Thoracic aorta (tissue), 2 donors: ENCODE measurements around the gene RPL39L. TPM values are rescaled to one million over a fixed set of nuclear protein-coding genes. Genes with fewer than 3 reads are reported as not detected.

Experiments used
- ATAC-seq: fragments of 150-250 bp; one replicate; pipeline ENCODE4 v1.8.0; 2017; ENCODE audit warnings: low read depth; ENCODE audit not compliant: insufficient number of reproducible peaks, low FRiP score
- DNase-seq: peaks from one replicate; pipeline ENCODE4 v3.0.0-alpha.2; 2020; ENCODE audit warnings: low spot score
- H3K27ac ChIP-seq, 2 donors: fragments of 200-600 bp; sonication (generic); 1 replicate in 1 of 2; 2 replicates in 1 of 2; pipeline ENCODE4 v1.5.1; 2016; ENCODE audit warnings: mild to moderate bottlenecking in 2 of 2, moderate library complexity in 2 of 2
- H3K27me3 ChIP-seq: fragments of 200-600 bp; sonication (generic); replicated peaks from 2 replicates; pipeline ENCODE4 v1.6.0; 2016; ENCODE audit warnings: mild to moderate bottlenecking; ENCODE audit not compliant: insufficient read depth
- H3K36me3 ChIP-seq: fragments of 200-600 bp; sonication (generic); one replicate; pipeline ENCODE4 v1.5.1; 2016
- H3K4me1 ChIP-seq, 2 donors: fragments of 200-600 bp; sonication (generic); 1 replicate in 1 of 2; 2 replicates in 1 of 2; pipeline versions ENCODE4 v1.5.1 to v1.6.0; 2016; ENCODE audit warnings: low read depth in 2 of 2, mild to moderate bottlenecking in 1 of 2; ENCODE audit not compliant: control insufficient read depth in 1 of 2
- H3K4me3 ChIP-seq: fragments of 200-600 bp; sonication (generic); 2 replicates; pipeline ENCODE4 v1.5.1; 2016; ENCODE audit warnings: mild to moderate bottlenecking
- H3K9me3 ChIP-seq: fragments of 200-600 bp; sonication (generic); 2 replicates; pipeline ENCODE4 v1.5.1; 2016
- CTCF ChIP-seq: fragments of 200-600 bp; sonication (generic); IDR thresholded peaks from one replicate; pipeline ENCODE4 v1.5.1; 2019; ENCODE audit warnings: antibody characterized with exemption
- total RNA-seq, 2 donors: library from RNA; depleted of rRNA; stranded (reverse); fragments of >200 nt; gene quantifications; one replicate each; pipeline versions ENCODE4 v1.1.0 to v1.2.3, GENCODE V29; 2016

Gene RPL39L
- total RNA-seq, 2 donors from 2014 or later, result 20.0 to 23.1 TPM

- H3K36me3 ChIP-seq, result no peaks in the 10 kb centered on the region
- H3K4me1 ChIP-seq, result peaks cover 0 to 6% of the 10 kb centered on the region in 2 donors
- H3K27me3 ChIP-seq, result no peaks in the 10 kb centered on the region
- H3K27ac ChIP-seq, result no peak overlapping the region
- DNase-seq (no peak), ATAC-seq (no peak)
- TF ChIP-seq CTCF, result no peak
- no peak overlapping the region for H3K4me3 ChIP-seq
- H3K9me3 ChIP-seq, result no peaks in the 10 kb centered on the region
These were observed 24.8 kb downstream of the RPL39L start for GRCh38 chr3:187114511-187114910.

- Histone ChIP-seq H3K9me3 (no peaks in the 10 kb centered on the region), H3K4me3 (no peak overlapping the region), H3K36me3 (no peaks in the 10 kb centered on the region), H3K27ac (no peak overlapping the region), H3K27me3 (no peaks in the 10 kb centered on the region), H3K4me1 (peaks cover 0 to 11% of the 10 kb centered on the region in 2 donors)
- TF ChIP-seq CTCF, result peak; percentile 59
- DNase-seq (no peak), ATAC-seq (no peak)
These were observed 26.1 kb downstream of the RPL39L start for GRCh38 chr3:187112934-187113793.

- H3K27me3 ChIP-seq, result no peaks in the 10 kb centered on the region
- H3K4me1 ChIP-seq, result peaks cover 9 to 39% of the 10 kb centered on the region in 2 donors
- ATAC-seq (no peak), DNase-seq (no peak)
- no peaks in the 10 kb centered on the region for H3K9me3 ChIP-seq
- TF ChIP-seq CTCF, result no peak
- peak overlapping the region; percentile 23 to 62 for H3K27ac ChIP-seq
- H3K36me3 ChIP-seq, result no peaks in the 10 kb centered on the region
- no peak overlapping the region for H3K4me3 ChIP-seq
These were observed 29.1 kb downstream of the RPL39L start for GRCh38 chr3:187110156-187110555.

- peak; percentile 25 for DNase-seq
- no peak for TF ChIP-seq CTCF
- H3K9me3 ChIP-seq, result no peaks in the 10 kb centered on the region
- peaks cover 14 to 54% of the 10 kb centered on the region in 2 donors for H3K4me1 ChIP-seq
- peak overlapping the region; percentile 81 to 84 for H3K27ac ChIP-seq
- no peaks in the 10 kb centered on the region for H3K36me3 ChIP-seq
- no peaks in the 10 kb centered on the region for H3K27me3 ChIP-seq
- H3K4me3 ChIP-seq, result no peak overlapping the region
- peak; percentile 91 for ATAC-seq
These were observed 31.3 kb downstream of the RPL39L start for GRCh38 chr3:187107989-187108388.

GRCh38 chr3:187105700-187106099 is 33.6 kb downstream of the RPL39L start:
- no peak for DNase-seq
- Histone ChIP-seq H3K27ac (peak overlapping the region; percentile 81 to 84), H3K36me3 (no peaks in the 10 kb centered on the region), H3K4me1 (peaks cover 27 to 69% of the 10 kb centered on the region in 2 donors), H3K27me3 (no peaks in the 10 kb centered on the region), H3K4me3 (no peak overlapping the region), H3K9me3 (no peaks in the 10 kb centered on the region)
- no peak for TF ChIP-seq CTCF
- no peak for ATAC-seq
